OCI-LY3 (cell line): ENCODE measurements around the gene ARHGEF6.

Experiments used
- H2AFZ ChIP-seq: fragments of 200-600, 300-600 bp; shearing (Covaris generic); 2 replicates; pipeline ENCODE4 v1.6.0; 2014; ENCODE audit warnings: antibody characterized with exemption, low read depth, low read length
- H3K27ac ChIP-seq: fragments of 200-600, 300-600 bp; sonication (generic); 2 replicates; pipeline ENCODE4 v1.5.1; 2014; ENCODE audit warnings: mild to moderate bottlenecking, low read length, moderate library complexity, mixed read lengths
- H3K27me3 ChIP-seq: fragments of 200-600, 300-600 bp; sonication (generic); 2 replicates; pipeline ENCODE4 v1.6.1; 2014; ENCODE audit warnings: low read depth, low read length, mixed read lengths
- H3K36me3 ChIP-seq: fragments of 200-600, 300-600 bp; sonication (generic); replicated peaks from 2 replicates; pipeline ENCODE3; 2014; ENCODE audit warnings: low read depth, low read length, mixed read lengths
- H3K4me1 ChIP-seq: fragments of 300-600, 200-600 bp; sonication (generic); 2 replicates; pipeline ENCODE4 v1.6.1; 2014; ENCODE audit warnings: low read length, mixed read lengths
- H3K4me2 ChIP-seq: fragments of 200-600, 300-600 bp; sonication (generic); 2 replicates; pipeline ENCODE4 v1.6.1; 2014; ENCODE audit warnings: low read length, mixed read lengths
- H3K4me3 ChIP-seq: fragments of 300-600, 200-600 bp; sonication (generic); 2 replicates; pipeline ENCODE4 v1.5.1; 2014; ENCODE audit warnings: antibody characterized with exemption, mild to moderate bottlenecking, low read length, moderate library complexity
- H3K79me2 ChIP-seq: fragments of 300-600, 200-600 bp; shearing (Covaris generic); 2 replicates; pipeline ENCODE4 v1.6.1; 2014; ENCODE audit warnings: mild to moderate bottlenecking, low read length, mixed read lengths
- H3K9ac ChIP-seq: fragments of 300-600, 200-600 bp; shearing (Covaris generic); 2 replicates; pipeline ENCODE4 v1.6.0; 2014; ENCODE audit warnings: mild to moderate bottlenecking, low read length, moderate library complexity
- H3K9me3 ChIP-seq: fragments of 200-600, 300-600 bp; shearing (Covaris generic); 2 replicates; pipeline ENCODE4 v1.6.1; 2014; ENCODE audit warnings: low read length, mixed read lengths; ENCODE audit not compliant: insufficient read depth
- H4K20me1 ChIP-seq: fragments of 200-600, 300-600 bp; sonication (generic); 2 replicates; pipeline ENCODE4 v1.6.1; 2016; ENCODE audit warnings: low read length, mixed read lengths; ENCODE audit not compliant: insufficient read depth
- EZH2phosphoT487 ChIP-seq: fragments of 200-600 bp; shearing (Covaris generic); IDR thresholded peaks from 2 replicates; pipeline ENCODE4 v1.6.1; 2018; ENCODE audit warnings: antibody characterized with exemption, mixed run types, low read depth
- TF ChIP-seq, protein P1 (sequence below): fragments of 200-600, 300-600 bp; sonication (generic); IDR thresholded peaks from 2 replicates; pipeline ENCODE4 v1.5.1; 2014; ENCODE audit warnings: antibody characterized with exemption, low read length, low read depth

Gene ARHGEF6

DNA sequence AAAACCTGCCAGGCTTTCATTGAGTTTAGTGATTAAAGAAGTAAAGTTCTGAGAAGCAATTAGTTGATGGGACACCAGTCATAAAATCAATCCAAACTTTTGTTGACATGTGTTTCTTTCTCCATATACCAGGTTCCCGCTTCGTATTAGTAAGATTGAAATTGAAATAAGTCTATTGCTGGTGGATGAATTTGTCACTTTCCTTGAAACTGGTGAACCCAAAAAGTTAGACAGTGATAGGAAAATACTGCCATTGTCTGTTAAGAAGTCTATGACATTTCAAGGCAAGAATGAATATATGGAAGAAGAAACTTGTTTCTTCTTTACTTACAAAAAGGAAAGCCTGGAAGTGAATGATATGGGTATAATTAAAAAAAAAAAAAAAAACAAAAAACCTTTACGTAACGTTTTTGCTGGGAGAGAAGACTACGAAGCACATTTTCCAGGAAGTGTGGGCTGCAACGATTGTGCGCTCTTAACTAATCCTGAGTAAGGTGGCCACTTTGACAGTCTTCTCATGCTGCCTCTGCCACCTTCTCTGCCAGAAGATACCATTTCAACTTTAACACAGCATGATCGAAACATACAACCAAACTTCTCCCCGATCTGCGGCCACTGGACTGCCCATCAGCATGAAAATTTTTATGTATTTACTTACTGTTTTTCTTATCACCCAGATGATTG, 132.9 kb downstream of the ARHGEF6 start, which contains the start of gene CD40LG:
CD40LG (plus strand) TSS at position 482 of the 684 bp plus-strand sequence; CDS start at position 573, 91 bp downstream.
- Histone ChIP-seq H3K79me2 (no peaks in the 10 kb centered on the region), H4K20me1 (no peaks in the 10 kb centered on the region), H3K4me1 (no peaks in the 10 kb centered on the region), H3K4me2 (no peak within 1 kb of the TSS), H2AFZ (no peak within 1 kb of the TSS), H3K4me3 (no peak within 1 kb of the TSS), H3K9me3 (no peaks in the 10 kb centered on the region), H3K9ac (no peak within 1 kb of the TSS), H3K27me3 (no peaks in the 10 kb centered on the region), H3K27ac (no peak within 1 kb of the TSS), H3K36me3 (no peaks in the 10 kb centered on the region)
- TF ChIP-seq EZH2phosphoT487 = no peak
- TF ChIP-seq, protein P1, sequence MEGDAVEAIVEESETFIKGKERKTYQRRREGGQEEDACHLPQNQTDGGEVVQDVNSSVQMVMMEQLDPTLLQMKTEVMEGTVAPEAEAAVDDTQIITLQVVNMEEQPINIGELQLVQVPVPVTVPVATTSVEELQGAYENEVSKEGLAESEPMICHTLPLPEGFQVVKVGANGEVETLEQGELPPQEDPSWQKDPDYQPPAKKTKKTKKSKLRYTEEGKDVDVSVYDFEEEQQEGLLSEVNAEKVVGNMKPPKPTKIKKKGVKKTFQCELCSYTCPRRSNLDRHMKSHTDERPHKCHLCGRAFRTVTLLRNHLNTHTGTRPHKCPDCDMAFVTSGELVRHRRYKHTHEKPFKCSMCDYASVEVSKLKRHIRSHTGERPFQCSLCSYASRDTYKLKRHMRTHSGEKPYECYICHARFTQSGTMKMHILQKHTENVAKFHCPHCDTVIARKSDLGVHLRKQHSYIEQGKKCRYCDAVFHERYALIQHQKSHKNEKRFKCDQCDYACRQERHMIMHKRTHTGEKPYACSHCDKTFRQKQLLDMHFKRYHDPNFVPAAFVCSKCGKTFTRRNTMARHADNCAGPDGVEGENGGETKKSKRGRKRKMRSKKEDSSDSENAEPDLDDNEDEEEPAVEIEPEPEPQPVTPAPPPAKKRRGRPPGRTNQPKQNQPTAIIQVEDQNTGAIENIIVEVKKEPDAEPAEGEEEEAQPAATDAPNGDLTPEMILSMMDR = no peak

DNA sequence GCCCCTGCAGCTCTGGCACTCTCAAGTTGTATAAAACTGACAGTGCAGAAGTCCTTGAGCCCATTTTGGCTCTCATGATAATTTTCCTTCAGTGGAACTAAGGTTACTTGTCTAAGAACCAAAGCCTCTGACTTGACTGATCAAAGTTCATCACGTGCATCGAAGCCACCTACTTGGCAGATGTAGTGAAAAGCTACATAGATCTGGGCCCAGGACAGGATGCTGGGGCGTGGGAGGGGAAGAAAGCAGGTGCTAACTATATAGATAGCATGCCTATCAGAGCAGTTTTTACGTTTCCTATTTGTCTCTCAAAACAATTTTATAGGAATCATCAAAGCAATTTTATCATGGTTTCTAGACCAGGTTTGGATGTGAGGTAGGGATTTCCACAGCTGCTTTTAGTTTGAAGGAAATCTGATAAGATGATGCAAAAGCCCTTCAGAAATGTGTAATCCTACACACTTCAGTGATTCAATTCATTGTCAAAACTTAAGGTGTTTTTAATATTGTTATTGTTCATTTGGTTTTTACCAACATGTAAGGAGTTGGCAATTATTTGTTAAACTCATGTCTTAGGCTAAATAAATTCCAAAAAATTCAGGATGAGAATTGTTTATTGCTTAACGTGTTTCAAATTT, 134.0 kb downstream of the ARHGEF6 start:
- no peaks in the 10 kb centered on the region for H3K4me1 ChIP-seq
- H3K79me2 ChIP-seq = no peaks in the 10 kb centered on the region
- H2AFZ ChIP-seq = no peak overlapping the region
- no peaks in the 10 kb centered on the region for H3K36me3 ChIP-seq
- no peaks in the 10 kb centered on the region for H4K20me1 ChIP-seq
- H3K27me3 ChIP-seq = no peaks in the 10 kb centered on the region
- H3K9me3 ChIP-seq = no peaks in the 10 kb centered on the region
- no peak overlapping the region for H3K9ac ChIP-seq
- TF ChIP-seq, protein P1 = no peak
- no peak for TF ChIP-seq EZH2phosphoT487
- no peak overlapping the region for H3K4me2 ChIP-seq
- no peak overlapping the region for H3K27ac ChIP-seq
- H3K4me3 ChIP-seq = no peak overlapping the region

DNA sequence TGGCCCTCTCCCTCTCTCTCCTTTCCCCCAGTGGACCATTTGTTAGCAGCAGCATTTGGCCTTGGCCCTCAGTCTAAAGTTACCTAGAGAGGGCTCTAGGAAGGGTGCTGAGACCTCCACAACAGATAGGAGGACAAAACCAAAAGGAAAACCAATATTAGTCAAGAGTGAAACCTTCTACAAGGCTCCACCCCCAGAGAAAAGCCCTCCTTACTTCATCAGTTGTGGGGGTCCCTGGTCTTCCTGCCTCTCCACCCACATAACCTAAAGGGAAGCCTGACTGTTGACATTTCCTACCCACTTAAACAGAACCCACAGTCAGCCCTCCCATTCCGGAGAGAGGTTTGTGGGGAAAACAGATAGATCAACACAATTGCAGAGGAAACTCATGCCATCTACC, 137.5 kb downstream of the ARHGEF6 start:
- Histone ChIP-seq H2AFZ (no peak overlapping the region), H3K27ac (no peak overlapping the region), H3K4me3 (no peak overlapping the region), H3K27me3 (no peaks in the 10 kb centered on the region), H3K79me2 (no peaks in the 10 kb centered on the region), H3K9ac (no peak overlapping the region), H3K4me1 (no peaks in the 10 kb centered on the region), H3K36me3 (no peaks in the 10 kb centered on the region), H4K20me1 (no peaks in the 10 kb centered on the region), H3K4me2 (no peak overlapping the region), H3K9me3 (no peaks in the 10 kb centered on the region)
- TF ChIP-seq, protein P1 = no peak
- TF ChIP-seq EZH2phosphoT487 = no peak

DNA sequence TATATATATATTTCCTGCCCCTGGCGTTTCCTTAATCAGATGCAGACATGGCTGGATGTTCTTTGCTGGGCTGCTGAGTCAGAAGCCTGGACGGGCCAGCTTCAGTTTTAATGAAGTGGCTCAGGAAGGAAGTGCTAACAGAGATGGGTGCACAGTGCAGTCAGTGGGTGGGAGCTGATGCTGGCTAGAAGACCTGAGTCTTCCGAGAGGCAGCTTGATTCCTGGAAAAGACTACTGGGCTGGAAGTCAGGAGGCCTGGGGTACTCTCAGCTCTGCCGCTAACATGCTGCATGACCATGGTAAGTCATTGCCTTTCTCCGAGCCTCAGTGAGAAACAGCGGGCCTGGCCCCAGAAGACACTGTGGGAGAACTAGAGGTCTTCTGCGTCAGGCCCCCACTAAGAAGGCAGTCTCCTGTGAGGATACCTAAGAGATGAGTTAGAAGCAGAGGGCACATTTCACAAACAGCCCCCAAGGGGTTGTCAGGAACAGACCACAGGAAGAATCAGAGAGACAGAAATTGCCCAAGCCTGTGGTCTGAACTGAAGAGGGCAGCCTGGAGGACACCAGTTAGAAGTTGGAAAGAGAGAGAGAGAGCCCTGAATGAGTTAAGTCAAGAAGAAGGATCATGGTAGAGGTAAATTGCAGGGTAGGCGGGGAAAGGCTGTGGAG, 141.1 kb downstream of the ARHGEF6 start:
- Histone ChIP-seq H3K27me3 (no peaks in the 10 kb centered on the region), H3K4me1 (peaks cover 6% of the 10 kb centered on the region), H4K20me1 (no peaks in the 10 kb centered on the region), H3K4me3 (no peak overlapping the region), H3K27ac (no peak overlapping the region), H3K79me2 (no peaks in the 10 kb centered on the region), H3K36me3 (no peaks in the 10 kb centered on the region), H3K9ac (no peak overlapping the region), H3K9me3 (no peaks in the 10 kb centered on the region), H3K4me2 (no peak overlapping the region), H2AFZ (no peak overlapping the region)
- no peak for TF ChIP-seq EZH2phosphoT487
- TF ChIP-seq, protein P1 = no peak
